NK-92 (cell line): ENCODE results near the gene NOLC1.

Source experiments
- DNase-seq: peaks from one replicate; lab custom pipeline; 2025; ENCODE audit not compliant: unreplicated experiment; lab: John Stamatoyannopoulos, UW

The NOLC1 gene

GRCh38 chr10:102200751-102201640 is 48.8 kb downstream of the NOLC1 start:
- no peak for DNase-seq

DNA sequence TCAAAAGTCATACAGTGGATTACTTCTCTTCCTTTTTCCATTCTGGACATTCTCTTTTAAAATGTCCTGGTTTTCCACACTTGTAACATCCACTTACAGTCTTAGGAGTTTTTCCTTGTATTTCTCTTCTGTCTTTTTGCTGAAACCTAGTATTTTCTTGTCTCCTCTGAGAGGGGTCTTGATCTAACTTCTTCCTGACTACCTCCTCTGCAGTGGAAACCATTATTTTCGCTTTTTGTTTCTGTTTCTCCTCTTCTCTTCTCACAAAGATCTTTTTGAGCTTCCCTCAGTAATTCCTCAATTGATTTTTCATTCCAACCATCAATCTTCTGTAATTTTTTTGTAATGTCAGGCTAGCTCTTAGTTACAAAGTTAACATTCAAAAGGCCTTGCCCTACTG is 50.2 kb downstream of the NOLC1 start:
- DNase-seq: no peak

DNA sequence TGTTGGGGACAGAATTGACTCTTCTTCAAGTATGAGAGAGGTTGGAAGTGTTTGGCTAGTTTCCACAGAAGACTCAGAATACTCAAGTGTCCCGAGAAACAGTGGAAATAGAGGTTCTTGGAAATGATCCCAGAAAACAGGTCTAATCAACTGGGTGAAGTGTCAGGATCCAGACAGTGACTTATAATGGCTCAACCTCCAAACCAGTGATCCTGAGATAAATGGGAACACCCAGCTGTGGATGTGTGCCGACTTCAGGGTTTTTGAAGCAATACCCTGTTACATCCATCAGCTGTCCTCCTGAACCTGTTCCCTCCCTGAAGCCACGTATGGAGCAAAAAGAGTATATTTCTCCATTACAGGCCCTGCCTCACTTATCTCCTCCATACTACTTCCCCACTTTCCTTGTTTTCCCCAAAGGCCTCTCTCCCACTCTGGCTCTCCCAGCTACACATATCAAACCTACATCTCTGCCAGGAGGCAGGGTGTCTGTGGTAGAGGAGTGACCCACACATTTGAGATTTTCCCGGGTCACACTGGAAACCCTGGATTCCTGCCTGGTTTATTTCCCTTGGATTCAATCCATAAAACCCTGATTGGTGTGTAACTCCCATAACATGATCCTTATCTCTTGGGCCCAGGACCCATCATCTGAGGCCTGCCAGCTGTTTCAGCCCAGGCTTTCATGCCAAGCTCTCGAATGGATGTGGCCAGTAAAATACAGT is 56.3 kb downstream of the NOLC1 start:
- no peak for DNase-seq

- no peak for DNase-seq
Observed at GRCh38 chr10:102211615-102212299, 59.6 kb downstream of the NOLC1 start.
